K562 (cell line): ENCODE results near the gene ACADVL. TPM values are rescaled to one million over a fixed set of nuclear protein-coding genes. Genes with fewer than 3 reads are reported as not detected.
A peak's percentile ranks its signal among the peaks of the same experiment; 100 is the strongest.

Source experiments
- ATF3 ChIP-seq, 2 experiments: fragments of 450-650 bp in 1 of 2; sonication (generic) in 1 of 2; formaldehyde crosslinking in 1 of 2; IDR thresholded peaks in 1 of 2; conservative IDR thresholded peaks in 1 of 2; 2 replicates each; pipeline versions ENCODE4 v1.6.1 to v1.8.1; 2016 to 2023; ENCODE audit warnings: mild to moderate bottlenecking in 2 of 2, moderate library complexity in 2 of 2, inconsistent platforms in 1 of 2, missing genetic modification reagents in 1 of 2
- ATF6 ChIP-seq: sonication (generic); formaldehyde crosslinking; IDR thresholded peaks from 2 replicates; pipeline ENCODE4 v1.4.0; 2020; ENCODE audit warnings: mild to moderate bottlenecking, missing genetic modification reagents
- BACH1 ChIP-seq: fragments of 200-800 bp; sonication (Bioruptor generic); IDR thresholded peaks from 2 replicates; pipeline ENCODE4 v1.6.1; 2016; ENCODE audit warnings: missing genetic modification characterization, missing compliant biosample characterization
- BRF2 ChIP-seq: IDR thresholded peaks from 3 replicates; pipeline ENCODE4 v1.6.1; 2011; ENCODE audit warnings: borderline replicate concordance, mild to moderate bottlenecking; ENCODE audit not compliant: insufficient read length, insufficient read depth
- CBX5 ChIP-seq: IDR thresholded peaks from 2 replicates; pipeline ENCODE4 v1.6.1; 2014; ENCODE audit warnings: low read depth, borderline replicate concordance
- CREB1 ChIP-seq, 2 experiments: sonication (generic) in 1 of 2; formaldehyde crosslinking in 1 of 2; IDR thresholded peaks; 2 replicates each; pipeline versions ENCODE4 v1.6.1 to v1.8.0; 2012 to 2022; ENCODE audit warnings: inconsistent platforms in 1 of 2, mild to moderate bottlenecking in 1 of 2, missing genetic modification reagents in 1 of 2, moderate library complexity in 1 of 2
- CREBBP ChIP-seq: IDR thresholded peaks from one replicate; pipeline ENCODE4 v1.6.1; 2012; ENCODE audit warnings: low read depth, mild to moderate bottlenecking, control low read depth, inconsistent platforms, low read length
- ETV1 ChIP-seq: fragments of 450-650 bp; conservative IDR thresholded peaks from 2 replicates; pipeline ENCODE4 v1.6.1; 2016; ENCODE audit warnings: missing genetic modification characterization, control low read depth, low read depth, missing compliant biosample characterization
- FOXK2 ChIP-seq, 2 experiments: fragments of 450-650 bp; IDR thresholded peaks in 1 of 2; conservative IDR thresholded peaks in 1 of 2; 2 replicates each; pipeline ENCODE4 v1.6.1; 2016; ENCODE audit warnings: low read depth in 2 of 2, mild to moderate bottlenecking in 1 of 2
- HES1 ChIP-seq: fragments of 450-650 bp; IDR thresholded peaks from 2 replicates; pipeline ENCODE4 v1.6.1; 2016; ENCODE audit warnings: low read depth, mild to moderate bottlenecking, moderate library complexity
- IRF1 ChIP-seq: sonication (generic); formaldehyde crosslinking; IDR thresholded peaks from 2 replicates; pipeline ENCODE4 v1.8.0; 2022; ENCODE audit warnings: missing genetic modification reagents, mild to moderate bottlenecking, borderline replicate concordance
- L3MBTL2 ChIP-seq: fragments of 450-650 bp; IDR thresholded peaks from 2 replicates; pipeline ENCODE4 v1.6.1; 2016; ENCODE audit warnings: mild to moderate bottlenecking, moderate library complexity
- NFE2 ChIP-seq: IDR thresholded peaks from 2 replicates; pipeline ENCODE4 v1.6.1; 2014; ENCODE audit warnings: antibody characterized with exemption, low read depth
- TBP ChIP-seq: optimal IDR thresholded peaks from 2 replicates; pipeline ENCODE3; 2011; ENCODE audit warnings: low read depth, low read length, improper control_type of control experiment
- ZKSCAN8 ChIP-seq: fragments of 200-800 bp; sonication (Bioruptor generic); IDR thresholded peaks from 2 replicates; pipeline ENCODE4 v1.6.1; 2016; ENCODE audit warnings: missing genetic modification characterization, missing compliant biosample characterization
- ZNF253 ChIP-seq: fragments of 250-450 bp; sonication (Bioruptor Pico); conservative IDR thresholded peaks from 2 replicates; pipeline ENCODE4 v1.6.1; 2021; ENCODE audit warnings: mild to moderate bottlenecking
- ZNF449 ChIP-seq: fragments of 250-450 bp; sonication (Bioruptor Pico); IDR thresholded peaks from 2 replicates; pipeline ENCODE4 v1.8.0; 2022; ENCODE audit warnings: moderate library complexity, mild to moderate bottlenecking, inconsistent platforms
- ZNF584 ChIP-seq: fragments of 200-800 bp; sonication (Bioruptor generic); IDR thresholded peaks from 2 replicates; pipeline ENCODE4 v1.6.1; 2016; ENCODE audit warnings: low read depth, mild to moderate bottlenecking, missing genetic modification characterization, missing compliant biosample characterization
- ZNF780A ChIP-seq: fragments of 250-450 bp; sonication (Bioruptor Pico); IDR thresholded peaks from 2 replicates; pipeline ENCODE4 v1.5.0; 2021; ENCODE audit warnings: mild to moderate bottlenecking
- polyA plus RNA-seq, 8 experiments: library from polyadenylated mRNA; depleted of rRNA in 4 of 8; stranded (reverse) in 5 of 8; unstranded in 3 of 8; fragments of >200 nt; fragmentation: Nextera tagmentation in 2 of 8; fragmentation: Illumina TruSeq in 1 of 8; extraction: Ambion mirVana in 2 of 8; extraction: Trizol in 1 of 8; gene quantifications; 2 replicates each; pipeline versions ENCODE4 v1.2.1 to v1.2.3, GENCODE V29; 2011 to 2014; ENCODE audit warnings: inconsistent platforms in 1 of 8, missing spikeins in 1 of 8
- total RNA-seq, 7 experiments: library from RNA; depleted of rRNA in 6 of 7; stranded (reverse); fragments of >200 nt in 6 of 7; fragmentation: Illumina TruSeq in 2 of 7; extraction: Trizol in 2 of 7; gene quantifications; 2 replicates each; pipeline versions ENCODE4 v1.2.1 to v1.2.3, GENCODE V29; 2011 to 2021; ENCODE audit warnings: low replicate concordance in 1 of 7

ACADVL gene
- total and polyA plus RNA-seq, 9 of the 15 experiments (the other 6 are each of a cell fraction or from before 2014, with no cell fraction given): 25.5 to 449 (median 214) TPM

GRCh38 chr17:7242717-7243452 lies 23.1 kb downstream of the ACADVL start (continued):
- TF ChIP-seq TBP (no peak), ZNF584 (CRISPR knock-in tag) (no peak), ZNF780A (no peak), BRF2 (no peak), ZKSCAN8 (no peak), NFE2 (no peak), ETV1 (tag) (peak; percentile 12; the same call in 1 of the 2 replicates), ZNF253 (CRISPR knock-in tag) (no peak), L3MBTL2 (peak; percentile 48; the same call in 1 of the 2 replicates), BACH1 (no peak), CREB1 (IDR thresholded peaks at IDR 0.05) (peak; percentile 61), CREB1 (CRISPR knock-in tag; IDR thresholded peaks at IDR 0.05) (peak; percentile 67; the same call in 1 of the 2 replicates), IRF1 (CRISPR knock-in tag) (no peak), HES1 (0 out of 2 replicates have a peak, but pooled peaks have one; percentile 49), ZNF449 (CRISPR knock-in tag) (no peak), ATF3 (IDR thresholded peaks at IDR 0.05) (peak; percentile 72; the same call in 1 of the 2 replicates), ATF3 (CRISPR knock-in tag; conservative IDR thresholded peaks at IDR 0.05) (no peak), ATF6 (CRISPR knock-in tag) (no peak), FOXK2 (conservative IDR thresholded peaks at IDR 0.05 in 1 of 2, IDR thresholded peaks at IDR 0.05 in 1 of 2; ENCODE audit: low read depth in 2 of 2) (peak; percentile 91 to 94), CBX5 (no peak), CREBBP (no peak)
